T-helper 1 cell (primary cell): ENCODE measurements around the gene SLC17A2.

Experiments used
- DNase-seq, 5 donors: peaks; one replicate each; pipeline ENCODE4 v3.0.0-alpha.2; 2012 to 2020

SLC17A2 gene

DNA sequence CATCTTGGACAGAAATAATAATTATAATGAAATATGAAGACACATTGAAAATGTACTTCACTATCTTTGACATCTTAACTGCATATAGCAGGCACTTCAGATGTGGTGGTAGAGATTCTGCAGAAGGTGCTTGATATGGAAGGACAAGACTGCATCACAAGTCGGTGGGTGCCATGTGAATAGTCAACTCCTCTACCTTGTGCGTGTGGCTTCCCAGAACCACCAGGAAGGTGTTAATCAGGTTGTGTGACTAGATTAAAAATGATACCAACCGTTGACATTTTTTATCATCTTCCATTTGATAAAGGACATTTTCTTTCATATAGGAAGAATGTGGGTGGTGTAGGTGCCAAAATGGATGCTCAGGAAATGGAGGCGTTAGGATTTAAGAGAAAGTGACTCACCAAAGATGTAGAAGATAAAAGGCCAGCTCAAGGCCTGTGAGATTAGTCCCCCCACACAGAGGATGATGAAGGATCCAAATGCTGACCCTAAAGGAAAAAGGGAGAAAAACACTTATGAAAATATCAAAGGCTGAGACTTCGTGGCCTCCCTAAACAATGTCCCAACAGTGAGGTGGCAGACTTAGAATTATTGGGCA is 12.3 kb downstream of the SLC17A2 start:
- no peak for DNase-seq

DNA sequence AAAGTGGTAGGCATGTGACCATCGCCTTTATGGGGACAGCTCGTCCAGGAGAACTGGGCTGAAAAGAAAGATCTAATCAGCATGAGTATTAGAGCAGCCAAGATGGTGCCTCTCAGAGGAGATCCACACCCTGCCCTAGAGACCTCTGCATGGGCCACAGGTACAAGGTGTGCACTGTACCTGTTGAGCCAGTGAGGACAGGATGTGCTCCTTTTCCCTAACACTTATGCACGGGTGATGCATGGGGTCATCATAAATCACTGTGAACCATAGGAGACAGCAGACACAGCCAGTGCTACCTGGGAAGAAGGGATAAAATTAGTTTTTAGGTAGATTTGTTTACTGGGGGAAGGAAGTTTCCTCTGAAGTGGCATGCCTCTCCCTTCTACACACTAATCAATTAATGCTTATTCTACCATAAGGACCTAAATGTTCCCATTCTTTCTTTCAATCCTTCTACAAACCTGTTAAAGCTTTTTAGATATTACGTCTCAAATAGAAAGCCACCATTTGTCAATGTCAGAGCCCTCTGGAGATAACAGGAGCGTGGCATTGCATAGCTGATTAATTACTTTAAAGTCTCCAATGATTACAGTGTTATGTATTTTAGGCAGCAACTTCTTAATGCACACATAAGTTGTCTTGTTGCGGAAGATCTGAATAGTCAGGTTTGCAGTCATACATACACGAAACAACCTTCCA is 13.6 kb downstream of the SLC17A2 start:
- no peak for DNase-seq

GRCh38 chr6:25916330-25916729 is 14.2 kb downstream of the SLC17A2 start:
- DNase-seq = no peak

DNA sequence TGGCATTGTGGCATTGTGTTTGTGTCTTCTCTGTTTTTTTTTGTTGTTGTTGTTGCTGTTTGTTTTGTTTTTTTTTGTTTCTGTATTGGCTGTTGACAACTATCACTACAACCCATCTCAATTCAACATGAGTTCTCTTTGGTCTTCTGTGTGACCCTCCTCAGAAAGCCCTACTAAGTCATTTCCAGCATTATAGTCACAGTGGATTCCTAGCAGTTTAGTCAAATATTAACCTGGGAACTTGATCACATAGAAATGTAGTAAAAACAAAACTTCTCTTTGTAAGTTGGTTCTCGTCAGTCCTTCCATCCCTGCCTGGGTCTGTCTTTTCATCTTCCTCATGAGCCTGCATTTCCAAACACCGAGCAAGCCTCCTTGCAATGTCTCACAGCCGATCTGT is 16.8 kb downstream of the SLC17A2 start:
- peak in 1 of 5 donors; percentile 3 for DNase-seq

DNA sequence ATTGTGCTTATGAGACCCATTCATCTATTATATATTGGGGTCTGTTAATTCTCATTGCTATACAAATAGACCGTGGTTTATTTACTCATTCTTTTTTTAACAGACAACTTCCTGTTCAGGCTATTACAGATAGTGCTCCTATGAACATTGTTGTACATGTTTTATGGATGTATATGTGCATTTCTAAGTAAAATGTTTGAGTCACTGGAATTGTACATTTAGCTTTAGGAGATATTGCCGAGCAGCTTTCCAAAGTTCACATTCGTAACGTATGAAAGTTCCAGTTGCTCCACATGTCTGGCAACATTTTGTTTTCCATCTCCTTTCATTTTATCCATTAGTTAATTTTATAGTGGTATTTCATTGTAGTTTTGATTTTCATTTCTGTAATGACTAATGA is 19.1 kb downstream of the SLC17A2 start:
- no peak for DNase-seq

GRCh38 chr6:25907475-25908014 is 22.9 kb downstream of the SLC17A2 start:
- DNase-seq = no peak

GRCh38 chr6:25903467-25904099 is 26.9 kb downstream of the SLC17A2 start:
- DNase-seq = no peak

DNA sequence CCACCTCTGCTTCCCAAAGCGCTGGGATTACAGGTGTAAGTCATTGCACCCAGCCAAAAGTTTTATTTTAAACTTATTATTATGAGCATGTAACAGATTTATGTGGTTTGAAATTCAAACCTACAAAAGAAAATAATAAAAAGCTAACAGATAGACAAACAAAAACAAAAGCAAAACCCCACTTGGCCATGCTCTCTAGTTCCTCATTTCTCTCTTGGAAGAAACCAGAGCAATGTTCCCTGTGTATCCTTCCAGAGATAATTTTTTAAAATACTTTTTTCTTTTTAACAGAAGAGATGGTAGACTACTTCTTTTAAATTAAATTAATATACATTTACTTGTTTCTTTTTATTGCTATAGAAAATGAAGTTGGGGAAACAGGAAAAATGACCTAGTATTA is 28.4 kb downstream of the SLC17A2 start:
- DNase-seq = no peak

- DNase-seq = no peak
These were observed 29.6 kb downstream of the SLC17A2 start for GRCh38 chr6:25900843-25901242.

- no peak for DNase-seq
These were observed 30.7 kb downstream of the SLC17A2 start for GRCh38 chr6:25899580-25900408.

DNA sequence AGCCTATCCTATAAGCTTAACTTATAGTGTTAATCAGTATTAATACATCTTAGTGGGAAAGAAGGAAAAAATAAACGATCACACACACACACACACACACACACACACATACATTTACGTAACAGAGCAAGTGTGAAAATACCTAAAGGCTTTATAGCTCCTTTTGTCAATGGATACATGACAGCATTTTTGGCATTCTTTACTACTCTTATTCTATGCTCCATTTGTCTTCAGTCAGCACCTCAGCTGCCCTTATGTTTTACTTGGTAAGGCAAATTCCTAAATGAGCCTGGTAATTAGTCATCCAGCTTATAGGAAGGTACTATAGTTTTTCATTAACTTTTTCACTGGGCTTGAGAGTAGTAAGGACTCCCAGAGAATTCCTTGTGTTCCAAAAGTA is 31.4 kb downstream of the SLC17A2 start:
- no peak for DNase-seq

DNA sequence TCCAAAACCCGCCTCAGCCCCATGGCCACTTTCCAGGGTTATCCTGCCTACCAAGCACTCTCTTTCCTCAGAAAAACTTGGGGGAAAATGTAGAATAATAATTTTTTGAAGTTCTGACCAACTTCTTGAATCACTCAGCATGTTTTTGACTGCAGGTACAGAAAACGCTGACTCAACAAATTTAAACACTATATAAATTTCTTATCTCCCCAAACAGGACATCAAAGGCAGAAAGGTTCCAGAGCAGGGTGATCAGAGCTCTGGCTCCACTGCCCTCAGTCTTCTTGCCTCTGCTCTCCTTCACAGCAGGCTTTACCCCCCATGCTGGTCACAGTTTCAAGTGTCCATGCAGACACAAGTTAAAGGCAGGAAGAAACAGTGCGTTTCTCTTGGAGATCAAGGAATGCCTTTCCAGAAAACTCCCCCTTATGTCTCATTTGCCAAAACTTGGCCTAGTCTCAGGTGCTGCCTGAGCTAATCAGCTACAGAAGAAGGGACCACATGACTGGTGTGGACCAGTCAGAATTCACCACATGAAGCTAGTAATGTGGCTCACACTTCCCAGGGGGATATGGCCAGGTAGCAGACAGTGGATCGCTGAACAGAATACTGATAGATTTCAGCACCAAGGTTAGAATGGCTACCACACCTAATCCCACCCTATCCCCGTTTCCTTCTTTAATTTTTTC is 32.1 kb downstream of the SLC17A2 start:
- DNase-seq = no peak

DNA sequence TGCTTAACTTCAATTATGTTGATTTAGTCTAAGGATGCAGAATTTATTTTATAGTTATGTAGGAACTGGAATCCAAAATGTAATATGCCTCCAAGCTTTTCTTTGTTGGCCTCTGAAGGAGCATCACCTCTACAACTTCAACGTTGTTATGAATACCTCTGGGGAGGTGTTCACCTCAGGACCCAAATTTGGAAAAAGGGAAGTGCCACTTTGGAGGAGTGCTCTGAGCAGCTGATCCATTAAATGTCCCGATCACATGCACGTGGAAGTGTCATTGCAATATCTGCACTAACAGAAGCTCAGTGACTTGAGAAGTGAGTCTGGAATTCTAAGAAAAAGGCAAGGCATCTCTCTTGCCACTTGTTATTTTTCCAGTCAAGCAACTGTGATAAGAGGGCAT is 34.2 kb downstream of the SLC17A2 start:
- DNase-seq = no peak

DNA sequence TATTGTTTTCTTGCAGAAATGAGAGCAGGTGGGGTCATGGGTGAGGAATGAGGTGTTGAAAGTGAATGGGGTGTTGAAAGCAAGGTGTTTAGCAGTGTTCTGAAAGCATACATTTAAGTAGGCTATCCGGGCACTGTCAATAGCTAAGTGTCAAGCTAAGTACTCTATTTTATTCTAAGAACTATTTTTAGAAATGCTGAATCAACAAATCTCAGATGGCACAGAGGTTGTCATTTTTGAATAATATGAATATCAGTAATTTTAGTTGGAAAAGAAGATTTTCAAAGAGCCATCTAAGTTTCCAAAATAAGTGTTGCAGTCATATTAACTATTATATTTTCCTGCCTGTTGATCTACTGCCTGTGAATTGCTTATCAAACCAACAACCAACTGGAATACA is 34.7 kb downstream of the SLC17A2 start:
- no peak for DNase-seq

DNA sequence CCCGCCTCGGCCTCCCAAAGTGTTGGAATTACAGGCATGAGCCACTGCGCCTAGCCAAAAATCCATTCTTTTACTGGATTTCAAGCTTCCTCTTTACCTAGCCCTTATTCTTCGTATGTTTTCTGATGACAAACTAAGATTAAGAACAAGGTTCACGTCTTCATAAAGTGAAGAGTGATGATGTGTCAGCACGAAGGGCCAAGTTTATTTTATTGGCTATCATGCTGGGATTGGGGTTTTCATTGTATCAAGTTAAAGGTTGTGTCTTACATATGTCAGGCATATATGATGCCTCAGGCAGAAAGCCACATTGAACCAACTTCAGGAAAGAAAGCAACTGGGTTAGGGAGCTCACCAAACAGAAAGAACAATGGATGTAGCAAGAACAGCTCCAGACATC is 36.7 kb downstream of the SLC17A2 start:
- DNase-seq = no peak

DNA sequence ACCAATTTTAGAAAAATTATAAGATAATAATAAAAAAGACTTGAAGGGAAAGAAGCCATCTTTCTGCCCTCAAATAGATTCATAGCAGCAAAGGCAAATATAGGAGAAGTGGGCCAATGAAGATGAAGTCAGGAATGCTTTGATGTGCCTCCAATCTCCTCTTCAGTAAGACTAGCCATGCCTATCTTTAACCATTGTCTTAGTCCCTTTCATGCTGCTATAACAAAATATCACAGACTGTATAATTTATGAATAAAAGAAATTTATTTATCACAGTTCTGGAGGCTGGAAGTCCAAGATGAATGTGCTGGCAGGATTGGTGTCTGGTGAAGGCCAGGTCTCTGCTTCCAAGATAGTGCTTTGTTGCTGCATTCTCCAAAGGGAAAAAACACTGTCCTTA is 37.6 kb downstream of the SLC17A2 start:
- DNase-seq = no peak

DNA sequence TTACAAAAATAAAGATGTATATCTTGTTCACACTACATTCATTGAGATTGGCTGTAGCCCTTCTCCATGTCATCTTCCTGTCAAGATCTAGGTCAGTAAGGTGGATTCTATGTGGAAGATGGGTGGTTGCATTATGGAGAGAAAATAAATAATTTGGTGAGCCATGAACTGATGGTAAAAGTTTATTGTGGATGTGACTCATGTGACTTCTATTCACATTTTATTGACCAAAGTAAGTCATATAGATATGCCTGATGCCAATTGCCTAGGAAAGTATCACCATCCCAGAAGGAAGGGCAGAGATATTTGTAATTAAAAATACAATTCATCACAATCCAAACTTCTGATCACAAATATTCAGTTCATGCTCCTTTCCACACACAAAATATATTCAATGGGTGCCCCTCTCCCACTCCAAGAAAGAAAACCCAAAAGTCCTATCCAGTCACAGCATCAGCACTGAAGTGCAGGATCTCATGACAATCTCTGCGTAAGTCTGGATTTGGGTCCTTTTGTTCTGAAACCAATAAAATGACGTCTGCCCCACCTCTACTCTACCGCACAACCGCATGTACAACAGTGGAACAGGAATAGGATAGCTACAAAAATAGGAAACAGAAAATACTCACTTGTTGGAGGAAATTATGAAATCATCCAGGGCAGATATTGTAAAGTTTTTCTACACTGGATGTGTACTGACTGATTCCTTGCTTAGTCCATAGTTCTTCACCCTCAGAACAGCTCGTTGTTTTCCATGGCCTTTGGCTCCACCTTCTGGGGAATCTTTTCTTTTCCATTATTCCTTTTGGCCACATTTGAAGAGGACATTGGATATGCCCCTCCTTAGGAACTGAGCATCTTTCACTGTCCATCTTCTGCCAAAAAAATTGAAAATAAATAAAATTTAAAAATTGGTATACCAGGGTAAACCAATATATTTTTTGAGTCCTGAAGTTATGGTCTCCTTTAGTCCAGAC is 40.3 kb downstream of the SLC17A2 start:
- peak in 2 of 5 donors; percentile 5 to 25 for DNase-seq

GRCh38 chr6:25888626-25889025 is 41.9 kb downstream of the SLC17A2 start:
- DNase-seq = no peak

GRCh38 chr6:25886066-25886465 is 44.4 kb downstream of the SLC17A2 start:
- DNase-seq = no peak

- DNase-seq = no peak
These were observed 46.5 kb downstream of the SLC17A2 start for GRCh38 chr6:25883991-25884390.

GRCh38 chr6:25883536-25883935 is 47.0 kb downstream of the SLC17A2 start:
- no peak for DNase-seq
